GM12801 (cell line): Measurements from ENCODE around the gene ALOX12B.

ENCODE experiments used
- TF ChIP-seq, protein P1 (sequence below): IDR thresholded peaks from one replicate; pipeline ENCODE4 v1.5.1; 2011; ENCODE audit warnings: control low read depth; ENCODE audit not compliant: insufficient read length; ENCODE audit errors: extremely low read depth

The ALOX12B gene

DNA sequence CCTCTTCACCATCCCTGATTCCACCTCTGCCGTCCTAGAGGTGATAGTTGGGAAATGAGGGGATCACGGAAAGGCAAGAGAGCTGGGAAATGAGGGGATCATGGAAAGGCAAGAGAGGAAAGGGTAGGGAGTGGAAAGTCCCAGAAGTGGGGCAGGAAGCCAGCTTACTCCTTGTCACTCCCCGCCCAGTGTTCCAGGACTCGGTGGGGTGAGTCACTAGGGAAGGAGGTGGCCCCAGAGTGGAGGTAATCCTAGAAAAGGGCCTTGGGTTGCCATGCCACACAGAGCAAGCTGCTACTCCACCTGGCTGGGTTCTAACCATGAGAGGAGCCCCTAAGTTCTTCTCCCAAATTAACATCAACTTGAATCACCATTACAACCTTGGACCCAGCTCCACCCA, 16.0 kb upstream of the ALOX12B start:
- TF ChIP-seq, protein P1, sequence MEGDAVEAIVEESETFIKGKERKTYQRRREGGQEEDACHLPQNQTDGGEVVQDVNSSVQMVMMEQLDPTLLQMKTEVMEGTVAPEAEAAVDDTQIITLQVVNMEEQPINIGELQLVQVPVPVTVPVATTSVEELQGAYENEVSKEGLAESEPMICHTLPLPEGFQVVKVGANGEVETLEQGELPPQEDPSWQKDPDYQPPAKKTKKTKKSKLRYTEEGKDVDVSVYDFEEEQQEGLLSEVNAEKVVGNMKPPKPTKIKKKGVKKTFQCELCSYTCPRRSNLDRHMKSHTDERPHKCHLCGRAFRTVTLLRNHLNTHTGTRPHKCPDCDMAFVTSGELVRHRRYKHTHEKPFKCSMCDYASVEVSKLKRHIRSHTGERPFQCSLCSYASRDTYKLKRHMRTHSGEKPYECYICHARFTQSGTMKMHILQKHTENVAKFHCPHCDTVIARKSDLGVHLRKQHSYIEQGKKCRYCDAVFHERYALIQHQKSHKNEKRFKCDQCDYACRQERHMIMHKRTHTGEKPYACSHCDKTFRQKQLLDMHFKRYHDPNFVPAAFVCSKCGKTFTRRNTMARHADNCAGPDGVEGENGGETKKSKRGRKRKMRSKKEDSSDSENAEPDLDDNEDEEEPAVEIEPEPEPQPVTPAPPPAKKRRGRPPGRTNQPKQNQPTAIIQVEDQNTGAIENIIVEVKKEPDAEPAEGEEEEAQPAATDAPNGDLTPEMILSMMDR: no peak

DNA sequence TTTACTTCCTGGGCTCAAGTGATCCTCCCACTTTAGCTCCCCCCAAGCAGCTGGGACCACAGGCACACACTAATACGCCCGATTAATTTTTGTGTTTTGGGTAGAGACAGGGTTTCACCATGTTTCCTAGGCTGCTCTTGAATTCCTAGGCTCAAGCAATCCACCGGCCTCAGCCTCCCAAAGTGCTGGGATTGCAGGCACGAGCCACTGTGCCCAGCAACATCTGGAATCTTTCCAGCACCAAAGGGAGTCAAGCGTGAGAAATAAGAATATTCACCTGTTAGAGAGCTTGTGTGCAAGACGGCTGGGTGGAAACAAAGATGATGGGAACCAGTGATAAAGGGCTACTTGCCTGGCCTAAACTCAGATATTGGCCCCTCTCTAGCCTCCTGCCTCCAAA, 14.2 kb upstream of the ALOX12B start:
- TF ChIP-seq, protein P1: no peak

DNA sequence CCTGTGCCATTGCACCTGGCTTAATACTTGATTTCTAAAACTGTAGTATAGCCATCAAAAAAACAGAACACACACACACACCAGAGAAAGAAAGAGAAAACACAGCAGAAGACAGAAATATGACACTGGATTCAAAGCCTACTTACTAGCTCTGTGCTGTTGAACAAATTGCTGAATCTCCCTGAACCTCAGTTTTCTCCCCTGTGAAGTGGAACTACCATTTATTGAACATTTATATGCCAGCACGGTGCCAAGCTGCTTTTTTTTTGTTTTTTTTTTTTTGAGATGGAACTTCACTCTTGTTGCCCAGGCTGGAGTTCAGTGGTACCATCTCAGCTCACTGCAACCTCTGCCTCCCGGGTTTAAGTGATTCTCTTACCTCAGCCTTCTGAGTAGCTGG, 13.2 kb upstream of the ALOX12B start:
- TF ChIP-seq, protein P1: no peak

DNA sequence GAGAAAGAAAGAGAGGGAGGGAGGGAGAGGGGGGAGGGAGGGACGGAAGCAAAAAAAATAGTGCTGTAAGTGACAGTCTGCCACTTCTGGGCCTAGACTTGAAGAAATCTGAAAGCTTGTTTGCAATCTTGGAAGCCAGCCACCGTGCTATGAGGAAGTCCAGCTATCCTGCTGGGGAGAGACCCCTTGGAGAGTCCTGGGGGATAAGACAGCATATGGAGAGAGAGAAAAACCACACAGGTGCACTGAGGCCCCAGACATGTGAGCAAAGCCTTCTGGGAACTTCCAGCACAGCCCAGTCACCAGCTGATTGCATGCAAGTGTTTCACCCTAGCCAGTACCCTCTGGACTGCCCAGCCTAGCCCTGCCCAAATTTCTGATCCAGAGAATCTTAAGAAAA, 12.6 kb upstream of the ALOX12B start:
- TF ChIP-seq, protein P1: no peak

DNA sequence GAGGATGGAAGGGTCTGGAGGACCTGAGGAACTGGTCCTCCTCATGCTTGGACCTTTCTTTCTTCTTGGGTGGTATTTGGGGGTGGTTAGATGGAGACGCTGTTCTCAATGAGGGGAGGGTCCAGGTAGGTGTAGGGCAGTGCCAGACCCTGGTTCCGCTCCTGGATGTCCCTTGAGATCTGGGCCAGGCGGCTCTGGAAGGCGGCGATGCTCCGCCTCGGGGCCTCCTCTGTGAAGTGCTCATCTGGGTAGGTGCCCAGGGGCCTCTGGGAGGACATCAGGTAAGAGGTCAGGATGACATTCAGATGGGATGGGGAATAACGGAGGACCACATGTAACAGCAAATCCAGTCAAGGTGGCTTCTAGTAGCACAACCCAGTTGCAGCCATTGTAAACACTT, 9.0 kb upstream of the ALOX12B start:
- TF ChIP-seq, protein P1: no peak

DNA sequence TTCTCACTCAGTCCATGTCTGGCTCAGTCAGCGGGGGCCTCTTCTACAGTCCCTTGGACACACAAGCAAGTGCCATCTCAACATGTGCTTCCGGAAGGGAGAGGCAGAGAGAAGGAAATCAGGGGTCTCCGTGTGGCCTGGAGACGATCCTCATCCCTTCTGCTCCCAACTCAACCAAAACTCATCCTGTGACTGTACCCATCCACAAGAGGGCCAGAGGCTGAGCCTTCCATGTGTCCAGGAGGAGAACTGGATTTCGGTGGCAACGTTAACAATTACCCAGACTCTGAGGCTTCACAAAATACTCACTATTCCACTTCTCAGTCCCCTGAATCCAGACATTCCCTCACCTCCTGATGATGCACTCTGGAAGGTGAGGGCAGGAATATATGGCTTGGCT, 7.8 kb upstream of the ALOX12B start:
- TF ChIP-seq, protein P1: no peak

DNA sequence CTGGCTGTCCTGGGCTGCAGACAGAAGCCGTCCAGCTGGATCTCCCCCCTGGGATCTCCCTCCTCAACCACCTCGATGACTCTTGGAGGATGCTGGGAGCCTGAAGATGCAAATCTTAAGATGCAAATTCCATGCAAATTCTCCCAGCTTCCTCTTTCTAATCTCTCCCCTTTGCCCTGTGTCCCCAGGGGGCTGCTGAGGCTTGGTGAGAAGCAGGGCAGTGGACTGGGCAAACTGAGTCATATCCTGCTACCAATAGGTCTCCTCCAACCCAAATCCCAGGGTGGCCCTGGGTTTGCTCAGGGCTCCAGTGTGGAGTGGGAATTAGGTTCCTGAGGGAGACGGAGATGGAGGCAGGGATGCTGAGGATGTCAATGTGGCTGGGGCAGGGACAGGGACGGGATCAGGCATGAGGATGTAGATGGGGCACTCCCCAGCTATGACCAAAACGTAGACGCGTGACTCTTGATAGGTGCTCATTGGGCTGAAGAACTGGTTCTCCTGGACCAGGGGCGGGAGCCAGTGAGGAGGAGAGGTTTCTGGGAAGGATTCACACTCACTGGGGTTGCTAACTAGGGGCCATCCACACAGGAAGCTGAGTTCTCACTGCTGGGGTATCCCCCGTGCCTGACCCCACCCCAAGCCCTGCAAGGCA, 3.6 kb upstream of the ALOX12B start:
- TF ChIP-seq, protein P1: no peak
